Liver (tissue), 9 donors: ENCODE measurements around the gene UQCRC2. TPM values are rescaled to one million over a fixed set of nuclear protein-coding genes. Genes with fewer than 3 reads are reported as not detected.

Experiments
- DNase-seq: peaks from one replicate; pipeline ENCODE4 v3.0.0-alpha.2; 2017; ENCODE audit warnings: low spot score
- H3K27ac ChIP-seq, 2 donors: one replicate each; pipeline ENCODE4 v1.7.0; 2013; ENCODE audit warnings: inconsistent platforms in 2 of 2, low read length in 2 of 2, control low read depth in 1 of 2, low read depth in 1 of 2, mild to moderate bottlenecking in 1 of 2
- H3K27me3 ChIP-seq, 4 donors: one replicate each; pipeline versions ENCODE4 v1.6.1 to v1.7.0; 2013; ENCODE audit warnings: low read length in 3 of 4, inconsistent platforms in 1 of 4, mild to moderate bottlenecking in 1 of 4, moderate library complexity in 1 of 4; ENCODE audit not compliant: control insufficient read depth in 4 of 4, insufficient read depth in 4 of 4
- H3K36me3 ChIP-seq, 4 donors: one replicate each; pipeline versions ENCODE4 v1.6.1 to v1.7.0; 2013; ENCODE audit warnings: low read length in 3 of 4, mild to moderate bottlenecking in 3 of 4, low read depth in 1 of 4, moderate library complexity in 1 of 4; ENCODE audit not compliant: control insufficient read depth in 4 of 4, insufficient read depth in 3 of 4
- H3K4me1 ChIP-seq, 4 donors: one replicate each; pipeline versions ENCODE4 v1.6.1 to v1.7.0; 2013; ENCODE audit warnings: low read length in 3 of 4, mild to moderate bottlenecking in 3 of 4, moderate library complexity in 1 of 4; ENCODE audit not compliant: control insufficient read depth in 4 of 4, insufficient read depth in 4 of 4
- H3K4me3 ChIP-seq, 3 donors: one replicate each; pipeline versions ENCODE4 v1.6.1 to v1.7.0; 2013; ENCODE audit warnings: low read length in 3 of 3, control low read depth in 1 of 3, low read depth in 1 of 3, mild to moderate bottlenecking in 1 of 3
- H3K9ac ChIP-seq, 2 donors: one replicate each; pipeline ENCODE4 v1.7.0; 2013; ENCODE audit warnings: low read length in 2 of 2, mild to moderate bottlenecking in 2 of 2, moderate library complexity in 2 of 2, control low read depth in 1 of 2, low read depth in 1 of 2
- H3K9me3 ChIP-seq, 4 donors: one replicate each; pipeline versions ENCODE4 v1.6.1 to v1.7.0; 2013; ENCODE audit warnings: low read length in 3 of 4; ENCODE audit not compliant: control insufficient read depth in 4 of 4
- FOXA2 ChIP-seq: IDR thresholded peaks from 2 replicates; pipeline ENCODE4 v1.6.1; 2016; ENCODE audit warnings: antibody characterized with exemption
- GABPA ChIP-seq, 2 donors: IDR thresholded peaks in 1 of 2; conservative IDR thresholded peaks in 1 of 2; 2 replicates each; pipeline ENCODE4 v1.6.1; 2016; ENCODE audit warnings: antibody characterized with exemption in 2 of 2, mild to moderate bottlenecking in 1 of 2, moderate library complexity in 1 of 2
- HNF4A ChIP-seq, 2 donors: conservative IDR thresholded peaks; 2 replicates each; pipeline ENCODE4 v1.6.1; 2016; ENCODE audit warnings: antibody characterized with exemption in 2 of 2, mild to moderate bottlenecking in 2 of 2
- HNF4G ChIP-seq: IDR thresholded peaks from 2 replicates; pipeline ENCODE4 v1.6.1; 2016; ENCODE audit warnings: antibody characterized with exemption
- NR2F2 ChIP-seq: IDR thresholded peaks from 2 replicates; pipeline ENCODE4 v1.6.1; 2016; ENCODE audit warnings: antibody characterized with exemption
- RAD21 ChIP-seq, 2 donors: IDR thresholded peaks; 2 replicates each; pipeline ENCODE4 v1.6.1; 2016; ENCODE audit warnings: antibody characterized with exemption in 2 of 2, mild to moderate bottlenecking in 2 of 2
- RXRA ChIP-seq, 2 donors: IDR thresholded peaks; 2 replicates each; pipeline ENCODE4 v1.6.1; 2017 to 2018; ENCODE audit warnings: antibody characterized with exemption in 2 of 2, mild to moderate bottlenecking in 1 of 2
- TAF1 ChIP-seq: conservative IDR thresholded peaks from 2 replicates; pipeline ENCODE4 v1.6.1; 2016; ENCODE audit warnings: antibody characterized with exemption, mild to moderate bottlenecking
- YY1 ChIP-seq: IDR thresholded peaks from 2 replicates; pipeline ENCODE4 v1.6.1; 2016; ENCODE audit warnings: antibody characterized with exemption, mild to moderate bottlenecking
- WGBS: extraction: QIAGEN DNeasy Blood & Tissue Kit; methylation state at CpG from one replicate; pipeline ENCODE4 v1.1.7; 2013; 5-methylcytosine and 5-hydroxymethylcytosine counted together
- polyA plus RNA-seq, 2 donors: library from polyadenylated mRNA; stranded (reverse) in 1 of 2; unstranded in 1 of 2; fragments of 200-250 nt in 1 of 2; fragments of >200 nt in 1 of 2; fragmentation: Nextera tagmentation in 1 of 2; extraction: Ambion mirVana in 1 of 2; gene quantifications; one replicate each; pipeline versions ENCODE4 v1.2.1 to v1.2.3, GENCODE V29; 2013 to 2015
- total RNA-seq, 2 donors: library from RNA; depleted of rRNA; stranded (reverse); fragments of >200 nt; gene quantifications; one replicate each; pipeline ENCODE4 v1.2.3, GENCODE V29; 2014
- TF ChIP-seq, protein P1 (sequence below): IDR thresholded peaks from 2 replicates; pipeline ENCODE4 v1.6.1; 2016; ENCODE audit warnings: antibody characterized with exemption, mild to moderate bottlenecking
- TF ChIP-seq, protein P2 (sequence below): IDR thresholded peaks from 2 replicates; pipeline ENCODE4 v1.6.1; 2016; ENCODE audit warnings: antibody characterized with exemption
- TF ChIP-seq, protein P3 (sequence below): IDR thresholded peaks from 2 replicates; pipeline ENCODE4 v1.6.1; 2016; ENCODE audit warnings: antibody characterized with exemption
- donor health status: healthy.
- donor health status: healthy.
- donor health status: healthy.
- donor health status: healthy.
- donor health status: healthy.

UQCRC2 gene
- total and polyA plus RNA-seq, 4 donors: 88.8 to 164 (median 140) TPM

DNA sequence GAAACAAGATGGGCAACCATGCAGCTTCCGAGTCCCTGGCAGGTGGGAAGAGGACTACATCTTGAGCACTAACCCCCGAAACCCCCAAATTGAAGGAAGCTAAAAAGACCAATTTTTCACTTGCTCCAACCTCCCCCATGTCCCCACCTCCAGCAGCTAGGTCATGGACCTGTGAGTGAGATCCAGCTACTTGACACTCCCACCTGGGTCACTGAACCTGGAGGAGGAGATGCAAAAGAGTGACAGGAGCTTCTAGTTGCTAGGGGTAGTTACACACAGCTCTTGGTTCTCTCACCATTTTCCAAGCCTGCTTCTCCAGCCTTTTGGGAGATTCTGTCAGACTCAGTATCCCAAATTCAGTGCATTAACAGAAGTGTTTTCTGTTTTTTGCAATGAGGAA is 36.6 kb downstream of the UQCRC2 start:
- WGBS: 99% methylated on average over 2 of the region's 2 CpGs
- Histone ChIP-seq H3K36me3 (peaks cover 0 to 6% (median 1%) of the 10 kb centered on the region in 4 donors), H3K9me3 (no peaks in the 10 kb centered on the region), H3K4me3 (no peak overlapping the region), H3K4me1 (no peaks in the 10 kb centered on the region), H3K27me3 (no peaks in the 10 kb centered on the region), H3K9ac (no peak overlapping the region), H3K27ac (no peak overlapping the region)
- TF ChIP-seq GABPA (IDR thresholded peaks at IDR 0.05 in 1 of 2, conservative IDR thresholded peaks at IDR 0.05 in 1 of 2) (no peak), HNF4G (no peak), NR2F2 (no peak), FOXA2 (no peak), YY1 (no peak), HNF4A (conservative IDR thresholded peaks at IDR 0.05) (no peak), TAF1 (no peak)
- TF ChIP-seq, protein P1, sequence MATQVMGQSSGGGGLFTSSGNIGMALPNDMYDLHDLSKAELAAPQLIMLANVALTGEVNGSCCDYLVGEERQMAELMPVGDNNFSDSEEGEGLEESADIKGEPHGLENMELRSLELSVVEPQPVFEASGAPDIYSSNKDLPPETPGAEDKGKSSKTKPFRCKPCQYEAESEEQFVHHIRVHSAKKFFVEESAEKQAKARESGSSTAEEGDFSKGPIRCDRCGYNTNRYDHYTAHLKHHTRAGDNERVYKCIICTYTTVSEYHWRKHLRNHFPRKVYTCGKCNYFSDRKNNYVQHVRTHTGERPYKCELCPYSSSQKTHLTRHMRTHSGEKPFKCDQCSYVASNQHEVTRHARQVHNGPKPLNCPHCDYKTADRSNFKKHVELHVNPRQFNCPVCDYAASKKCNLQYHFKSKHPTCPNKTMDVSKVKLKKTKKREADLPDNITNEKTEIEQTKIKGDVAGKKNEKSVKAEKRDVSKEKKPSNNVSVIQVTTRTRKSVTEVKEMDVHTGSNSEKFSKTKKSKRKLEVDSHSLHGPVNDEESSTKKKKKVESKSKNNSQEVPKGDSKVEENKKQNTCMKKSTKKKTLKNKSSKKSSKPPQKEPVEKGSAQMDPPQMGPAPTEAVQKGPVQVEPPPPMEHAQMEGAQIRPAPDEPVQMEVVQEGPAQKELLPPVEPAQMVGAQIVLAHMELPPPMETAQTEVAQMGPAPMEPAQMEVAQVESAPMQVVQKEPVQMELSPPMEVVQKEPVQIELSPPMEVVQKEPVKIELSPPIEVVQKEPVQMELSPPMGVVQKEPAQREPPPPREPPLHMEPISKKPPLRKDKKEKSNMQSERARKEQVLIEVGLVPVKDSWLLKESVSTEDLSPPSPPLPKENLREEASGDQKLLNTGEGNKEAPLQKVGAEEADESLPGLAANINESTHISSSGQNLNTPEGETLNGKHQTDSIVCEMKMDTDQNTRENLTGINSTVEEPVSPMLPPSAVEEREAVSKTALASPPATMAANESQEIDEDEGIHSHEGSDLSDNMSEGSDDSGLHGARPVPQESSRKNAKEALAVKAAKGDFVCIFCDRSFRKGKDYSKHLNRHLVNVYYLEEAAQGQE: no peak
- TF ChIP-seq, protein P2, sequence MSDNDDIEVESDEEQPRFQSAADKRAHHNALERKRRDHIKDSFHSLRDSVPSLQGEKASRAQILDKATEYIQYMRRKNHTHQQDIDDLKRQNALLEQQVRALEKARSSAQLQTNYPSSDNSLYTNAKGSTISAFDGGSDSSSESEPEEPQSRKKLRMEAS: no peak
- DNase-seq: no peak

DNA sequence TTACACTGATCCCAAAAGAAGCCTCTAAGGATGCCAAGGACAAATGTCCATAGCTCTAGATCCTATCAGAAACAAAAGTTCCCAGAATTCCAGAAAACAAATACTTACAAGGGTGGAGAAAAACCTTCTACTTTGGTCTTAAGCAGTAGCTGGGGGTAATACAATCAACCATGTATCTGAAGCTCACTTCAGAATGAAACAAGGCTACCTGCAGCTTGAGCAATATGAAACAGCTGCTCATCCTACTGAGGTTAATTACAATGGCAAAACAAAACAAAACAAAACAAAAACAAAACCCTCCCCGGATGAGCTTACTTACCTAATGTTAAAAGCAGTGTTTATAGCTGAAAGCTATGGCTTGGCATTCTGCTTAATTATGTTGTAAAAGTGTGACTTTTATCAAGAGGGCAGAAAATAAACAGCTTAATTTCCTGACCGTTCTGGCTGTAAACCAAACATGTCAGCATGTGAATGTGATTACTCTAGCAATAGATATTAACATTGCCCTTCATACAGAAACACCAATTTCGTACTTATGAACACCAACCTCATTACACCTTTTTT is 37.3 kb downstream of the UQCRC2 start:
- H3K9me3 ChIP-seq: no peaks in the 10 kb centered on the region
- 69% methylated on average over 3 of the region's 3 CpGs for WGBS
- H3K36me3 ChIP-seq: peaks cover 0 to 4% (median 0%) of the 10 kb centered on the region in 4 donors
- DNase-seq: no peak
- no peak overlapping the region for H3K27ac ChIP-seq
- no peaks in the 10 kb centered on the region for H3K27me3 ChIP-seq
- no peak for TF ChIP-seq RXRA (IDR thresholded peaks at IDR 0.05)
- TF ChIP-seq NR2F2: no peak
- TF ChIP-seq, protein P1: no peak
- TF ChIP-seq, protein P3, sequence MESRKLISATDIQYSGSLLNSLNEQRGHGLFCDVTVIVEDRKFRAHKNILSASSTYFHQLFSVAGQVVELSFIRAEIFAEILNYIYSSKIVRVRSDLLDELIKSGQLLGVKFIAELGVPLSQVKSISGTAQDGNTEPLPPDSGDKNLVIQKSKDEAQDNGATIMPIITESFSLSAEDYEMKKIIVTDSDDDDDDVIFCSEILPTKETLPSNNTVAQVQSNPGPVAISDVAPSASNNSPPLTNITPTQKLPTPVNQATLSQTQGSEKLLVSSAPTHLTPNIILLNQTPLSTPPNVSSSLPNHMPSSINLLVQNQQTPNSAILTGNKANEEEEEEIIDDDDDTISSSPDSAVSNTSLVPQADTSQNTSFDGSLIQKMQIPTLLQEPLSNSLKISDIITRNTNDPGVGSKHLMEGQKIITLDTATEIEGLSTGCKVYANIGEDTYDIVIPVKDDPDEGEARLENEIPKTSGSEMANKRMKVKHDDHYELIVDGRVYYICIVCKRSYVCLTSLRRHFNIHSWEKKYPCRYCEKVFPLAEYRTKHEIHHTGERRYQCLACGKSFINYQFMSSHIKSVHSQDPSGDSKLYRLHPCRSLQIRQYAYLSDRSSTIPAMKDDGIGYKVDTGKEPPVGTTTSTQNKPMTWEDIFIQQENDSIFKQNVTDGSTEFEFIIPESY: no peak
- TF ChIP-seq RAD21 (IDR thresholded peaks at IDR 0.05): no peak
- TF ChIP-seq, protein P2: no peak
- no peak overlapping the region for H3K4me3 ChIP-seq
- no peak overlapping the region for H3K9ac ChIP-seq
- H3K4me1 ChIP-seq: no peaks in the 10 kb centered on the region
